ENCODE measurements around the gene RASA1. TPM values are rescaled to one million over a fixed set of nuclear protein-coding genes. Genes with fewer than 3 reads are reported as not detected.

The RASA1 gene
- total RNA-seq, 2 donors from 2014 or later = 26.3 to 29.1 TPM

DNA sequence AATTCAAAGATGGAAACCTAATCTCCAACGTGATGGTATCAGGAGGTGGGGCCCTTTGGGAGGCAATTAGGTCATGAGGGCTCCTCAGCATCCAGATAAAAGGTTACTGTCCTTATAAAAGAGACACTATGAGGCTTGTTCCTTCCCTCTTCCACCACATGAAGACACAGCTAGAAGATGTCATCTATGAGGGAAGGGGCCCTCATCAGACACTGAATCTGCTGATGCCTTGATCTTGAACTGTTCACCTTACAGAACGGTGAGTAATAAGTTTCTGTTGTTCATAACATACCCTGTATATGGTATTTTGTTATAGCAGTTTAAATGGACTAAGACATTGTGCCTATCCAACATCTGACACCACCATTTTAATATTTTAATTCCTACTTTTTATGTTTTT lies 164.8 kb downstream of the RASA1 start:
- H3K4me1 Mint-ChIP-seq = no peaks in the 10 kb centered on the region
- peaks cover 2% of the 10 kb centered on the region for H3K36me3 Mint-ChIP-seq (ENCODE audit: low read depth)
- H3K4me3 Mint-ChIP-seq = no peak overlapping the region
- peaks cover 10% of the 10 kb centered on the region for H3K27me3 Mint-ChIP-seq
- no peaks in the 10 kb centered on the region for H3K9me3 ChIP-seq (ENCODE audit: control insufficient read depth, low read length, poor library complexity, severe bottlenecking)
- DNase-seq = no peak
- peak; percentile 37 for ATAC-seq
- no peak overlapping the region for H3K27ac Mint-ChIP-seq

DNA sequence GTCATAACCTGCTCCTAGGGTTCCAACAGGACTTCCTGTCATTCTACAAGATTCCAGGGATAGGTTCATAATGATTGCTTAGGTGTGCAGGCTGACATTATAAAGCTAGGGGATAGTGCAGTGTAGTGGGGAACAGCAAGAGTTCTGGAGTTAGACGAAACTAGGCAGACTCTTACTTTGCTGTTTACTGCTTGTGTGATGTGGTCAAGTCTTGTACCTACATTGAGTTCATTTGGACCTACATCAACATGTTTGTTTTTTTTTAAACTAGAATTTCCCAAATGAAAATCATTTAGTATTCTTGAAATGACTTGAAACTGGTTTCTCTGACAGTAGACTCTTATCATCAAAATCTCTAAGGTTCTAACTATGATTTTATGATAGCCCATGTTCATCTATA lies 166.3 kb downstream of the RASA1 start:
- Mint-ChIP-seq H3K36me3 (ENCODE audit: low read depth) (peaks cover 2% of the 10 kb centered on the region), H3K4me3 (no peak overlapping the region), H3K27ac (no peak overlapping the region), H3K27me3 (peaks cover 10% of the 10 kb centered on the region), H3K4me1 (no peaks in the 10 kb centered on the region)
- no peaks in the 10 kb centered on the region for H3K9me3 ChIP-seq (ENCODE audit: control insufficient read depth, low read length, poor library complexity, severe bottlenecking)
- DNase-seq (no peak), ATAC-seq (no peak)

DNA sequence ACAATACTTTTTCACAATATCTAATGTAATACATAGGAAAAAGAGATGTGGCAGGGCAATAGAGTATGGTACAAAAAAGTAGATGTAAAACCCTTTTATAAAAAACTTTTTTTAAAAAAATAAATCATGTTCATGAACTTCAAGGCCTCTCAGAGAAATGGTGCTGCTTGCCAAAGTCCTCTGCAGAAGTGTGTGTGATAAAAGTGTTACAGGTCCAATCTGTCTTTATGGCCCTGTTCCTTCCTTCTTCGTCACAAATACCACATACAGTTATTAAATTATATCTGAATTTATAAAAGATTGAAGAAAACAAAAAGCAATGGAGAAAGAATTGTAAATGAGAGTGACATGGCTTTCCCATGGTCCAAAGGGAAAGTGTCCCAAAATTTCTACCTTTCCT lies 166.8 kb downstream of the RASA1 start:
- H3K36me3 Mint-ChIP-seq (ENCODE audit: low read depth) = peaks cover 2% of the 10 kb centered on the region
- no peaks in the 10 kb centered on the region for H3K4me1 Mint-ChIP-seq
- DNase-seq (no peak), ATAC-seq (no peak)
- no peak overlapping the region for H3K4me3 Mint-ChIP-seq
- H3K27me3 Mint-ChIP-seq = peaks cover 10% of the 10 kb centered on the region
- no peak overlapping the region for H3K27ac Mint-ChIP-seq
- no peaks in the 10 kb centered on the region for H3K9me3 ChIP-seq (ENCODE audit: control insufficient read depth, low read length, poor library complexity, severe bottlenecking)

DNA sequence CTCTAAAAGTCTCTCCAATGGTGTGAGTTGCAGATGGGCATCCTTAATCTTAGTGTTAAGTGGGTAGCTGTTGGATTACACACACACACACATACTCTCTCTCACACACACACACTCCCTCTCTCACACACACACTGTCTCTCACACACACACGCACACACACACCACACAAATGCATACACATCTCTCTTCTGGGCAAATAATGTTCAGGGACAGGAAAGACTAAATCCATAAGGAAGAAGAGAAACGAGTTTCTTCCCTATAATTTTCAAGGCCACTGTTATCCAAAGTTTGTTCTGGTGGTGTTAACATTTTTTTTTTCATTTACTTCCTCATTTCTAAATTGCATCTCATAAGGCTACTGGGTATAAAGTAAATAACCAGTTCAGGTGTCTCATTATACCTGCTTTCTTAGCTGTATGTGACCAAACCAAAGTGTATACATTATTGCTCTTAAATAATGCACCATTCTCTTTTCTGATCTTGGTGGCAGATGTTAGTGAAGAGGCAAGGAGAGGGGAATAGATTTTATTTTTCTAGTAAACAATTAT lies 167.5 kb downstream of the RASA1 start:
- no peak overlapping the region for H3K27ac Mint-ChIP-seq
- no peaks in the 10 kb centered on the region for H3K4me1 Mint-ChIP-seq
- ATAC-seq (no peak), DNase-seq (no peak)
- H3K27me3 Mint-ChIP-seq = peaks cover 10% of the 10 kb centered on the region
- H3K9me3 ChIP-seq (ENCODE audit: control insufficient read depth, low read length, poor library complexity, severe bottlenecking) = no peaks in the 10 kb centered on the region
- no peak overlapping the region for H3K4me3 Mint-ChIP-seq
- H3K36me3 Mint-ChIP-seq (ENCODE audit: low read depth) = peaks cover 2% of the 10 kb centered on the region

DNA sequence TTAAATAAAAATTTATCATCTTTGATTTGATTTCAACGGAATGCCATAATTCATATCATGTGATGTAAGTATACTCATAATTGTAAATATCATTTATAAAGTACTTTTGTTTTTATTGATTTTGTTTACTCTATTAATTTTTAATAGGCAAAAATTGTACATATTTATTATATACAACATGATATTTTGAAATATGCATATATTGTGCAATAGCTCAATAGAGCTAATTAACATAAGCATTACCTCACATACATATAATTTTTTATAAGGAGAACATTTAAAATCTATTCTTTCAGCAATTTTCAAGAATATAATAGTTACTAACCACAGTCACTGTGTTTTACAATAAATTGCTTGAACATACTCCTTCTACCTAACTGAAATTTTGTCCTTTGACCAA lies 170.0 kb downstream of the RASA1 start:
- Mint-ChIP-seq H3K27me3 (peaks cover 15% of the 10 kb centered on the region), H3K4me3 (no peak overlapping the region), H3K27ac (no peak overlapping the region), H3K4me1 (peaks cover 6% of the 10 kb centered on the region), H3K36me3 (ENCODE audit: low read depth) (no peaks in the 10 kb centered on the region)
- no peaks in the 10 kb centered on the region for H3K9me3 ChIP-seq (ENCODE audit: control insufficient read depth, low read length, poor library complexity, severe bottlenecking)
- ATAC-seq (no peak), DNase-seq (no peak)

DNA sequence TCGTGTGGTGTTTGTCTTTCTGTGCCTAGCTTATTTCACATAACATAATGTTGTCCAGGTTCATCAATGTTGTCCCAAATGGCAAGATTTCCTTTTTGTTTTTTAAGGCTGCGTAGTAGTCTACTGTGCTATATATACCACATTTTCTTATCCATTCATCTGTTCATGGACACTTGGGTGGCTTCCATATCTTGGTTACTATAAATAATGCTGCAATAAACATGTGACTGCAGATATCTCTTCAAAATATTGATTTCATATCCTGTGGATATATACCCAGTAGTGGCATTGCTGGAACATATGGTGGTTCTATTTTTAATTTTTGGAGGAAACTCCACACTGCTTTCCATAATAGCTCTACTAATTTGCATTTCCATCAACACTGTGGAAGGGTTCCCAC lies 170.5 kb downstream of the RASA1 start:
- H3K4me3 Mint-ChIP-seq = no peak overlapping the region
- no peak overlapping the region for H3K27ac Mint-ChIP-seq
- H3K36me3 Mint-ChIP-seq (ENCODE audit: low read depth) = no peaks in the 10 kb centered on the region
- peaks cover 6% of the 10 kb centered on the region for H3K4me1 Mint-ChIP-seq
- ATAC-seq (no peak), DNase-seq (no peak)
- H3K9me3 ChIP-seq (ENCODE audit: control insufficient read depth, low read length, poor library complexity, severe bottlenecking) = no peaks in the 10 kb centered on the region
- peaks cover 17% of the 10 kb centered on the region for H3K27me3 Mint-ChIP-seq

Other genes starting within 250 kb of the RASA1 start
- gene CCNH, start 145.0 kb downstream of the RASA1 start, total RNA-seq = 100 to 1,000 TPM; 294 to 337 TPM